ENCODE data around the gene MFSD11.

- TF ChIP-seq GATA3 (IDR thresholded peaks at IDR 0.05; ENCODE audit: low read depth, low read length) (no peak), GATA2 (IDR thresholded peaks at IDR 0.05; ENCODE audit: low read depth, low read length) (no peak; the same call in 1 of the 2 replicates)
These were observed 540 bp downstream of the MFSD11 start for GRCh38 chr17:76738468-76738850.
